OCI-LY7 (cell line): ENCODE measurements around the gene RPUSD1. TPM values are rescaled to one million over a fixed set of nuclear protein-coding genes. Genes with fewer than 3 reads are reported as not detected.

Experiments
- BruUV-seq: library from RNA; stranded (reverse); fragments of 400-500 nt; replicated peaks from 2 replicates; lab custom pipeline; 2021; lab: Mats Ljungman, UMichigan
- CTCF ChIA-PET: fragments of 300-600 bp; sonication (Branson Sonifier 250); formaldehyde crosslinking; loops from one replicate; lab custom pipeline; 2022; ENCODE audit warnings: antibody characterized with exemption; ENCODE audit not compliant: unreplicated experiment; lab: Charles Lee
- POLR2A ChIA-PET: fragments of 300-600 bp; sonication (Branson Sonifier 250); formaldehyde crosslinking; loops from one replicate; lab custom pipeline; 2022; ENCODE audit warnings: antibody characterized with exemption; lab: Charles Lee
- DNase-seq: peaks from one replicate; pipeline ENCODE4 v3.0.0-alpha.2; 2015; ENCODE audit warnings: low spot score
- H2AFZ ChIP-seq: fragments of 200-600 bp; sonication (generic), shearing (Covaris generic); 2 replicates; pipeline ENCODE4 v1.6.1; 2014; ENCODE audit warnings: mild to moderate bottlenecking, antibody characterized with exemption, low read length, moderate library complexity
- H3K27ac ChIP-seq: fragments of 200-600 bp; sonication (generic); 2 replicates; pipeline ENCODE4 v1.5.1; 2014; ENCODE audit warnings: mixed run types, low read depth, mild to moderate bottlenecking, moderate library complexity, low read length, inconsistent platforms; ENCODE audit not compliant: poor library complexity, severe bottlenecking
- H3K36me3 ChIP-seq: fragments of 200-600 bp; sonication (generic); 2 replicates; pipeline ENCODE4 v1.6.1; 2014; ENCODE audit warnings: mild to moderate bottlenecking, antibody characterized with exemption, low read length, moderate library complexity, mixed read lengths; ENCODE audit not compliant: insufficient read depth
- H3K4me1 ChIP-seq: fragments of 200-600 bp; sonication (generic); 2 replicates; pipeline ENCODE4 v1.5.1; 2014; ENCODE audit warnings: mild to moderate bottlenecking, low read length; ENCODE audit not compliant: insufficient read depth, poor library complexity, severe bottlenecking
- H3K4me2 ChIP-seq: fragments of 200-600 bp; sonication (generic); 2 replicates; pipeline ENCODE4 v1.6.1; 2014; ENCODE audit warnings: mild to moderate bottlenecking, low read length
- H3K4me3 ChIP-seq: fragments of 200-600 bp; sonication (generic); 2 replicates; pipeline ENCODE4 v1.5.1; 2014; ENCODE audit warnings: mild to moderate bottlenecking, low read depth, low read length; ENCODE audit not compliant: poor library complexity, severe bottlenecking
- H3K79me2 ChIP-seq: fragments of 200-600 bp; sonication (generic); 2 replicates; pipeline ENCODE4 v1.6.1; 2016; ENCODE audit warnings: low read depth, mild to moderate bottlenecking, low read length, moderate library complexity, mixed read lengths; ENCODE audit not compliant: insufficient read depth
- H3K9me2 ChIP-seq: fragments of 200-600 bp; sonication (generic); 2 replicates; pipeline ENCODE4 v1.6.1; 2016; ENCODE audit warnings: mild to moderate bottlenecking, low read length, mixed read lengths; ENCODE audit not compliant: insufficient read depth
- H3K9me3 ChIP-seq: fragments of 200-600 bp; sonication (generic); 2 replicates; pipeline ENCODE4 v1.6.1; 2014; ENCODE audit warnings: mild to moderate bottlenecking, mixed run types, low read length, mixed read lengths
- H4K20me1 ChIP-seq: fragments of 200-600 bp; sonication (generic); 2 replicates; pipeline ENCODE4 v1.6.1; 2014; ENCODE audit warnings: mild to moderate bottlenecking, antibody characterized with exemption, low read length, moderate library complexity, mixed read lengths; ENCODE audit not compliant: insufficient read depth
- CTCF ChIP-seq: fragments of 200-600 bp; sonication (generic); conservative IDR thresholded peaks from 2 replicates; pipeline ENCODE4 v1.5.1; 2014; ENCODE audit warnings: mild to moderate bottlenecking, antibody characterized with exemption, low read length, moderate library complexity, mixed read lengths
- EZH2phosphoT487 ChIP-seq: fragments of 200-600 bp; sonication (generic); IDR thresholded peaks from 2 replicates; pipeline ENCODE4 v1.6.1; 2018; ENCODE audit warnings: low read depth, borderline replicate concordance, mild to moderate bottlenecking, mixed run types, antibody characterized with exemption, low read length, moderate library complexity, mixed read lengths
- intact Hi-C: fragments of 100-400 bp; cut with micrococcal nuclease; formaldehyde crosslinking; loops from one replicate; pipeline ENCODE4 v1.10.0; 2022; ENCODE audit not compliant: unreplicated experiment
- total RNA-seq, 2 experiments: library from RNA; depleted of rRNA in 1 of 2; stranded (reverse); fragments of >200 nt in 1 of 2; shearing (Covaris generic) in 1 of 2; gene quantifications; 2 replicates each; pipeline ENCODE4 v1.2.3, GENCODE V29; 2014 to 2022

Gene RPUSD1
- total RNA-seq, 2 experiments from 2014 or later, result 48.6 to 64.1 TPM

DNA sequence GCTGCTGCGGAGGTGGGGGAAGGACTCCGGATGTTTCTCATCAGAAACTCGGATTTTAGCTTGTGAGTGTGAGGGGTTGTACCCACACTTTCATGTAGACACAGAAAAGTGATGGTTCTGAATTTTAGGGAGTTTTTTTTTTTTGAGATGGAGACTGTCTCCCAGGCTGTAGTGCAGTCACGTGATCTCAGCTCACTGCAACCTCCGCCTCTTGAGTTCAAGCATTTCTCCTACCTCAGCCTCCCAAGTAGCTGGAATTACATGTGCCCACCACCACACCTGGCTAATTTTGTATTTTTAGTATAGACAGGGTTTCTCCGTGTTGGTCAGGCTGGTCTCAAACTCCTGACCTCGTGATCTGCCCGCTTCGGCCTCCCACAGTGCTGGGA is 34.7 kb upstream of the RPUSD1 start:
- Histone ChIP-seq H3K27ac (no peak overlapping the region), H3K36me3 (no peaks in the 10 kb centered on the region), H4K20me1 (no peaks in the 10 kb centered on the region), H3K4me3 (no peak overlapping the region), H3K4me2 (no peak overlapping the region), H2AFZ (no peak overlapping the region), H3K9me2 (no peaks in the 10 kb centered on the region), H3K79me2 (no peaks in the 10 kb centered on the region), H3K4me1 (no peaks in the 10 kb centered on the region), H3K9me3 (no peaks in the 10 kb centered on the region)
- intact Hi-C loops, result no loop called here
- BruUV-seq, result no TSS peak
- no peak for DNase-seq
- ChIA-PET POLR2A (no interaction called here), CTCF (no interaction called here)
- TF ChIP-seq CTCF (no peak), EZH2phosphoT487 (no peak)

DNA sequence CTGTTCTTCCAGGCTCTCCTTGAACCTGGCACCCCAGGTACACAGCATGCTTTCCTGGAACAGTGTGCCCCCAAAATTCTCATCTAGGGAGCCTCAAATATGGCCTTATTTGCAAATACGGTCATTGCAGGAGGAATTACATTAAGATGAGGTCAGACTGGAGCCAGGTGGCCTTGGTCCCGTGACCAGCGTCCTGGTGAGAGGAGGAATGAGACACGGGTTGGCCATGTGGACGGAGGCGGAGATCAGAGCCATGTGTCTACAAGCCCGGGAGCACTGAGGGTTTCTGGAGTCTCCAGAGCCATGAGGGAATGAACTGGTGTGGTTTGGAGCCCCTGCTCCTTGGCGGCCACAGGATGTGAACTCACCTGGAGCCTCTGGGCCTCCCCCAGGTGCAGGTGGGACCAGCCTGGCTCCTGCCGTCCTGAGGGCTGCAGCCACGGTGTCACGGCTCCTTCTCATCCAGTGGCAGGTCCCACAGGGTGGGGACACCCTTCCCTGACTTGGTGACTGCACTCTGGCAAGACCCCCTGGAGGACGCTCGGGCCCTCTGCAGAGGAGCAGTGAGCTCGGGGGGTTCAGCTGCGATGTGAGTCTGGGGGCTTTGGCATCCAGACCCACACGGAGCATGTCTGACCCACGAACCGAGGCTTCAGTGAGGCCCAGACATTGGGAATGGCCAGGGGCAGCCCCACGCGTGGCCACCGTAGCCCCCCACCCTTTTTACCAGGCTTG is 34.2 kb upstream of the RPUSD1 start:
- H4K20me1 ChIP-seq, result no peaks in the 10 kb centered on the region
- no peak overlapping the region for H3K4me2 ChIP-seq
- no peaks in the 10 kb centered on the region for H3K79me2 ChIP-seq
- H2AFZ ChIP-seq, result no peak overlapping the region
- intact Hi-C loops, result no loop called here
- ChIA-PET CTCF (interaction anchor here (0.6 kb wide), 1 partner anchor 284 kb away, joined by 4 read pairs; no protein-coding TSS in a partner anchor), POLR2A (no interaction called here)
- no peak for TF ChIP-seq CTCF
- TF ChIP-seq EZH2phosphoT487, result no peak
- H3K4me1 ChIP-seq, result no peaks in the 10 kb centered on the region
- H3K27ac ChIP-seq, result no peak overlapping the region
- H3K36me3 ChIP-seq, result no peaks in the 10 kb centered on the region
- H3K9me2 ChIP-seq, result no peaks in the 10 kb centered on the region
- H3K4me3 ChIP-seq, result no peak overlapping the region
- no peaks in the 10 kb centered on the region for H3K9me3 ChIP-seq
- BruUV-seq, result no TSS peak
- no peak for DNase-seq

DNA sequence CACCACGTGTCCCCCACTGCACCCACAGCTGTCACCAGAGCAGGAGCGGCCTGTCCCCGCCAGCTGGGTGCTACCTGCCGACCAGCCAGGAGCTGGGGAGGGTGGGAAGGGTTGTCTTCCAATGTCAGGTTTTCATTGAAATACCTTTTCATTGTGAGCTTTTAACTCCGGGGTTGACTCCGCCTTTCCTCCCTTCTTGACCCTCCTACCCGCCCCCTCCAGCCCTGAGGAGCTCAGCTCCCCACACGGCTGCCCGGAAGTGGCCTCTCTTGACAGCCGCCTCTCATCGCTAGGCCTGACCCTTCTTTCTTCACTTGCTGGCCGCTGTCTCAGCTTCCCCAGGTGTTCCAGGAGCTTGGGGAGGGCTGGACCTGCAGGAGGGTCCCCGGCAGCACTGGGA is 33.6 kb upstream of the RPUSD1 start:
- no peak overlapping the region for H2AFZ ChIP-seq
- H3K9me3 ChIP-seq, result no peaks in the 10 kb centered on the region
- CTCF ChIA-PET, result interaction anchor here (0.6 kb wide), 1 partner anchor 284 kb away, joined by 4 read pairs; no protein-coding TSS in a partner anchor
- BruUV-seq, result no TSS peak
- intact Hi-C loops, result no loop called here
- POLR2A ChIA-PET, result no interaction called here
- no peak overlapping the region for H3K27ac ChIP-seq
- H3K9me2 ChIP-seq, result no peaks in the 10 kb centered on the region
- H3K36me3 ChIP-seq, result no peaks in the 10 kb centered on the region
- DNase-seq, result no peak
- no peaks in the 10 kb centered on the region for H3K4me1 ChIP-seq
- no peaks in the 10 kb centered on the region for H4K20me1 ChIP-seq
- no peak for TF ChIP-seq EZH2phosphoT487
- TF ChIP-seq CTCF, result no peak
- H3K79me2 ChIP-seq, result no peaks in the 10 kb centered on the region
- H3K4me3 ChIP-seq, result no peak overlapping the region
- no peak overlapping the region for H3K4me2 ChIP-seq
